CD4-positive, alpha-beta T cell treated with Interleukin-6 for 4 hours (primary cell): ENCODE measurements around the gene PLCD1.
"Not testable (repeated sequence)": the region's sequence is repeated elsewhere in the genome, so short reads cannot be mapped to it uniquely, and the experiment has no call there.

ENCODE experiments used
- DNase-seq: peaks from one replicate; pipeline ENCODE4 v3.0.0-alpha.2; 2020; ENCODE audit warnings: mixed read lengths

PLCD1 gene

GRCh38 chr3:38029400-38030125 is at the start of gene PLCD1:
Gene PLCD1, minus strand, starts transcription at chr3:38029642. Its CDS starts 103 bp downstream, at chr3:38029539.
- DNase-seq, result peak; percentile 60

GRCh38 chr3:38077073-38077472 is 47.6 kb upstream of the PLCD1 start:
- DNase-seq, result not testable (repeated sequence)

- no peak for DNase-seq
These were observed 40.6 kb upstream of the PLCD1 start for GRCh38 chr3:38070013-38070412.

- DNase-seq, result no peak
These were observed 38.2 kb upstream of the PLCD1 start for GRCh38 chr3:38067508-38068233.

GRCh38 chr3:38064453-38064852 is 35.0 kb upstream of the PLCD1 start:
- not testable (repeated sequence) for DNase-seq

DNA sequence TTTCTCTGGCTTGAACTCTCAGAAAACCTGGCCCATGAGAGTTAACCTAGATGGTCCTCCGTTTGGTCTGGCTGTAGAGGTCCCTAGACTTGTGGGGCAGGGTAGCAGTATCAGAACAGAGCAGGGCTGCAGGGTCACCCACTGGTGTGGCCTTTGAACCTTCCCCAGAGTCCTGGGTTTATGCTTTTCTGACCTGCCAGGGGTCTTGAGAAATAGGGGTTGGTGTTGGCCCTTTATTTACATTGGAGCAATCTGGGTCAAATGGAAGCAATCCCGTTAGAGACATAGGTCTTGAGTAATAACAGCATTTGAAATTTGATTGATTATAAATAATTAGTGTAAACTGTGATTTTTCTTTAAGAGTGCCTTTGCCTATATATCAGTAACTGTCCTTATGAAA is 33.4 kb upstream of the PLCD1 start:
- DNase-seq, result no peak

- DNase-seq, result no peak
These were observed 30.1 kb upstream of the PLCD1 start for GRCh38 chr3:38059591-38059990.

- DNase-seq, result no peak
These were observed 29.7 kb upstream of the PLCD1 start for GRCh38 chr3:38059148-38059547.

DNA sequence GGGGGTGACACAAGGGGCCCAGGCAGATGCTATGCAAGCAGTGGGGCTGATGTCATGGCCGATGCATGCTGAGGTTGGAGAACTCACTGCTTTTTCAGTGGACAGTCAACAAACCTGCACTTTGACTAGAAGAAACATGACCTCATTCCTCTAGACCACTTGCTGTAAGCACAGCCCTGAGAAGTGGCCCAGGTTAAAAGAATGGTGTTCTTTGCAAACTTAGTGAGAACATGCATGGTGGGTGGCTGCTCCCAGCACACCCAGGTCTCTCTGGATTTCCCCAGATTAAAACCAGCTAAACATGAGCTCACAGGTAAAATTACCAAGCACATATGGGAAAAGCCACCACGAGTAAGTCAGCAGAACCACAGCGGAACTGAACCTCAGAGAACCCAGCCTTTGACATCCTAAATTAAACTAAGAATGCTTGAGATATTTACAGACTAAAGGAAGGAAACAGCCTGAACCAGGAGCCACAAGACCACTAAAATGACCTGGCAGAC is 25.1 kb upstream of the PLCD1 start:
- DNase-seq, result no peak

DNA sequence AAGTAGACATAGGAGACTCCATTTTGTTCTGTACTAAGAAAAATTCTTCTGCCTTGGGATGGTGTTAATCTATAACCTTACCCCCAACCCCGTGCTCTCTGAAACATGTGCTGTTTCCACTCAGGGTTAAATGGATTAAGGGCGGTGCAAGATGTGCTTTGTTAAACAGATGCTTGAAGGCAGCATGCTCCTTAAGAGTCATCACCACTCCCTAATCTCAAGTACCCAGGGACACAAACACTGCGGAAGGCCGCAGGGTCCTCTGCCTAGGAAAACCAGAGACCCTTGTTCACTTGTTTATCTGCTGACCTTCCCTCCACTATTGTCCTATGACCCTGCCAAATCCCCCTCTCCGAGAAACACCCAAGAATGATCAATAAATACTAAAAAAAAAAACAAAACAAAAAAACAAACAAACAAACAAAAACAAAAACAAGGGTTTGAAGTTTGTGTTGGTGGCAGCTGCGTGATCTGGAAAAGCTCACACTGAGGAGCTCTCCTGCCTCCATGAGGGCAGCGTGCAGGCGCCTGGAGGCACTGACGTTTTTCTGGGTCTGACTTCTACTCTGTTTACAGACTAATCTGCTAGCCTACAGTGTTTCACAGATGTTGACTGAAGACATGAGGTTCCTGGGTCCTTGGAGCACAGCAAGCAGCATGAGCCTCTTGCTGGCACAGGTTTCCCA is 24.5 kb upstream of the PLCD1 start:
- not testable (repeated sequence) for DNase-seq

- DNase-seq, result not testable (repeated sequence)
These were observed 23.8 kb upstream of the PLCD1 start for GRCh38 chr3:38053286-38053685.

DNA sequence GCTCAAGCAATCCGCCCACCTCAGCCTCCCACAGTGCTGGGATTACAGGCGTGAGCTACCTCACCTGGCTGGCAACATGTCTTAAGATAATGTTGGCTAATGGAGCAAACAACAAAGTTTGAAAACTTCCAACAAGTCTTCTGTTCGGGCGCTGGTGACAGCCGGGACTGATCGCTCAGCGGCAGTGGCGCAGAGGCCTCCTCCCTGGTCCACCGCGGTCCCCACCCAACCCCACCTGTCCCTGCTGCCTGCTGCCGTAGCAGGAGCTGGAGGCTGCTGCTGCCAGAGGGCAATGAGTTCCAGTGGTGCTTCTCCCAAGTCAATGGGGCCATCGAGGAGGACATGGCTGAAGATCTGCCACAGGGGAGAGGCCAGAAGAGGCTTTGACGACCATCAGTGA is 21.7 kb upstream of the PLCD1 start:
- no peak for DNase-seq

DNA sequence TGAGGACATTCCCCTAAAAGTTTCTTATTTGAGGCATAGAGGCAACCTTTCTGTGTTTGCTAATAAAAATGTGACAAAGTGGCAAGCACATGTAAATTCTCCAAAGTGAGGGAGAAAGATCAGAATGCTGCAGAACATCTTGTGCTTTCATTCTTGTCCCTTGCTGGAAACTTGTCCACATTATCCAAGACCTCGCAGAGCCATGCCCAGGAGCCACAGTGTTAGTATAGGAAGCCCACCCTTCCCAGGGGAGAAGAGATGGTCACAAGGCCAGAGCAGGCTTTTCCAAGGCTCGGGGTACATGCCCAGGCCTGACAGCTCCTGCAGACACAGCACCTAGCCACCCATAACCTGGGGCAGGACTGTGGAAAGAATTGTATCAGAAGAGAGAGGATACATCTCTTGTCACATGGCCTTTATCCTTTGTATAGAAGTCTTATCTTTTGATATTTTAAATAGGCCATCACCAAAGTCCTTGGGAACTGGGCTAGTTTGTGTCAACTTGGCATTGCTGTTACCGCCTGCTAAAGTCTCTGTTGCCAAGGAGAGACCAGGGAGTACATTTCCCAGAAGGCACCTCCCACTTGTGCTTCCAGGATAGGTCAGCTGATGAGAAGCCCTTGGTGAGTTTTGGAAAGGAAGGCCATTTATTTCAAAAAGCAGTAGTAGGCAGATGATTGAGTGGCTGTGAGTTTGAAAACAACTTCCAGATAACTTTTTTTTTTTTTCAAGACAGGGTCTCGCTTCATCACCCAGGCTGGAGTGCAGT is 20.1 kb upstream of the PLCD1 start:
- DNase-seq, result no peak

DNA sequence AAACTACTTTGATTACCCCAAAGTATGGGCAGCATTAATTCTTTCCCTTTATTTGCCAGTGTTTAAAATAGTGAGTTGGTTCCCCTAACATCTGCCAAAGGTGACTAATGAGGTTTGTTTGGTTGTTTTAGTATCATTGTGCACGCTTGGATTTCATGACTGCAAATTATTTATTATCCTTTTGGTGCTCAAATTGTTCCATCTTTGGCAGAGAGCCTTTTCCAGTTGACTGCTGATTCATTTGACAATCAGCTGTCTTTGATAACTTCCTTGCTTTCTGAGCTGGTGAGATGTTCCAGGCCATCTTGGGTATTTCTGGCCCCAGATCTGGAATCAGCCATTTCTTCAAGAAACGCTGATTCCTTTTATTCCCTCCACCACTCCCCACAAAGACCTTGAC is 18.5 kb upstream of the PLCD1 start:
- no peak for DNase-seq

DNA sequence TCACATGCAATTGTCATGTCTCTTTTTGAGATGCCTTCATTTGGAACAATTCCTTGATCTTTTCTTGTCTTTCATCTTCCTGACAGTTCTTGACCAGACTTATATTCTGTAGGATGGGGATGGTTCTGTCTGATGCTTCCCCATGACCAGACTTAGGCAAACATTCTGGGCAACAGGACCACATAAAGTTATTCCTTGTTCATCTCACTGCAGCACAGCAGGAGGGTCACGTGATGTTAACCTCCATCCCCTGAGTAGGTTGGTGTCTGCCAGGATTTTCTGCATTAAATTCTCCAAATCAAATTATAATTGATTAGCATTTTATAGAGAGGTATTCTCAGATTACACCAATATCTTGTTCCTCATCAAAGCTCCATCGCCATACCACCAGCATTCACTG is 17.4 kb upstream of the PLCD1 start:
- no peak for DNase-seq

- no peak for DNase-seq
These were observed 16.6 kb upstream of the PLCD1 start for GRCh38 chr3:38046027-38046426.

DNA sequence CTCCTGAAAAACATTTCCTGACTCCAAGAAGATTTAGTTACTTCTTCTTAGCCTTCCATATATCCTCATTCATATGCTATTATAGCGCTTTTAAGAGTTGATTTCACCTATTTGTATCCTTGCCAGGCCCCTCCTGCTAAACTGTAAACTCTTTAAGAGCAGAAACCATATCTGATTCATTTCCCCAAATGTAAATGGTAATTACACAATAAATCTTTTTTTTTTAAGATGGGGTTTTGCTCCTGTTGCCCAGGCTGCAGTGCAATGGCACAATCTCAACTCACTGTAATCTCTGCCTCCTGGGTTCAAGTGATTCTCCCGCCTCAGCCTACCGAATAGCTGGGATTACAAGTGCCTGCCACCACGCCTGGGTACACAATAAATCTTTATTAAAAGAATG is 14.0 kb upstream of the PLCD1 start:
- no peak for DNase-seq

- no peak for DNase-seq
These were observed 11.0 kb upstream of the PLCD1 start for GRCh38 chr3:38040401-38040800.

DNA sequence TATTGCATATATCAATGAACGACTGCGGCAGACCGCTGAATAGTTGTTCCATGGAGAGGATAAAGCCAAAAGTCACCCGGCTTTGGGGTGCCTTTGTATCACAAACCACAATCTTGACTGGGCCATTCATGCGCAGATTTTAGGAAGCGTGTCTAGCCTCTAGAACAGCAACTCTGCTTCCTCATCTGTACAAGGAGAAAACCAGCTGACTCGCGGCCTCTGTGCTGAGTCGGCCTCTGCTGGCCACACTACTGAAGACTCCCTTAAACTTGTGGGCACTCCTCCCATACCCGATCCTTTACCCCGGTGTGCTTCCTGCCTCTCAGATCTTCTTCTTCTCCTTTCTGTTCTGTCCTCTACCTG is 10.4 kb upstream of the PLCD1 start:
- peak; percentile 76 for DNase-seq

GRCh38 chr3:38039101-38039898 is 9.9 kb upstream of the PLCD1 start, which contains the start of gene DLEC1:
Gene DLEC1, plus strand, starts transcription at chr3:38039208. Its CDS starts 18 bp downstream, at chr3:38039226.
- peak; percentile 89 for DNase-seq

DNA sequence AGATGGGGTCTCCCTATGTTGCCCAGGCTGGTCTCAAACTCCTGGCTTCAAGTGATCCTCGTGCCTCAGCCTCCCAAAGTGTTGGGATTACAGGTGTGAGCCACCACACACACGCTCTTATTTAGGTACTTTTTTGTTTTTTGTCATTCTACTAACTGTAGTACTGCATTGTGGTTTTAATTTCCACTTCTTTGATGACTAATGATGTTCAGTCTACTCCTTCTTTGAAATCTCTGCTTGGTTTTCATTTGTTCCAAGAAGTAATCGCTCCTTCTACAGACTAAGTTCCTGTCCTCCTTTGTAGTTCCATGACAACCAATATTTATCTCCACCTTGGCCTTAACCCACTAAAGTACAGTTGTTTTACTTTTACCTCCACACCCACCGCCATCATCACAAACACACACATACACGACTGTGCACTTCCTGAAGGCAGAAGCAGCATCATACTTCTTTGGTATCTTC is 9.0 kb upstream of the PLCD1 start:
- DNase-seq, result peak; percentile 42

GRCh38 chr3:38036906-38037305 is 7.5 kb upstream of the PLCD1 start:
- no peak for DNase-seq
